ENCODE measurements around the gene CNOT9.

CNOT9 gene

DNA sequence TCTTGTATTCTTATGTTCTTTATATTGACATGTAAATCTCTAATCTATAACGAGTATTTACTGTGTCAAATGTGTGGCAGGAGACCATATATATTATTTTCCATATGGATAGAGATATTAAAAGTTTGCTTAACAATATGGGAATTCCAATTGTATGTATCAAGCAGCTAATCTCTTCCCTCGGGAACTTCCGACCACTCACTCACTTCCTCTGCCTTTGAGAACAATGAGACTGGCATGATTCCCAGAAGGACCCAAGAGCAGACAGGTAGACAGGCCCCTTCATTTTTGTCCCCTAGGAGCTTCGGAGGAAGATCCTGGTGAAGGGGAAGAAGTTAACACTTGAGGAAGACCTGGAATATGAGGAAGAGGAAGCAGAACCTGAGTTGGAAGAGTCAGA is 63.2 kb downstream of the CNOT9 start:
- in situ Hi-C loops (cut with HindIII; ENCODE audit: low pct_ligation_motif_present, low pct_unique_long_range_greater_than_20kb, low sequenced_read_pairs) = no loop called here
- DNase-seq = no peak

DNA sequence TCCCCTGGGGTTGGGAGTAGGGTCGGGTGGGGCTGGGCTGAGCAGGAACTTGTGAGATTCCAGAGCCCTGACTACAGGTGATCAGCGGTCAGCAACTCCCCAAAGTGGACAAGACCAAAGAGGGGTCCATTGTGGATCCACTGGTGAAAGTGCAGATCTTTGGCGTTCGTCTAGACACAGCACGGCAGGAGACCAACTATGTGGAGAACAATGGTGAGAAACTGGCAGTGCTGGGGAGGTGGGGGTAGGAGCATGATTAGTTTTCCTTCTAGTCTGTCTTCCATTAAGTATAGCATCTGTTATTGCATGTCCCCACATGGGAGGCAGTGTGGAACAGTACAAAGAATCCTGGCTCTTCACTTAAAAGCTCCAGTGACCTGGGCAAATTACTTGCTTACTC is 67.1 kb downstream of the CNOT9 start:
- DNase-seq = no peak
- in situ Hi-C loops (cut with HindIII; ENCODE audit: low pct_ligation_motif_present, low pct_unique_long_range_greater_than_20kb, low sequenced_read_pairs) = no loop called here

DNA sequence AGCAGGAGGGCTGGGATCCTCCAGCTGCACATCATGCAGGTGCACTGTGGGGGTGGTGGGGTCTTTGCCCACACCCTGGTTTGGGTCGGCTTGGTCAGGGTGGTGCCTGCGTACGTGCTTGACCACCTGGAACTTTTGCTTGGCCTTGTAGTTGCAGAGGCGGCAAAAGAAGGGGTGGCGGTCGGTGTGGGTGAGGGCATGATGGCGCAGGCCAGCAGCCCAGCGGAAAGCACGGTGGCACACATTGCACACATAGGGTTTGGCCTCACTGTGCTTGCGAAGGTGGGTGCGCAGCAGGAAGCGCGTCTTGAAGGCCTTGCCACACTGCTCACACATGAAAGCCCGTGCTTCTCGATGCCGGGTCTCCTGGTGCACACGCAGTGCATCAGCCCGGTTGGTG is 69.7 kb downstream of the CNOT9 start:
- DNase-seq = no peak
- in situ Hi-C loops (cut with HindIII; ENCODE audit: low pct_ligation_motif_present, low pct_unique_long_range_greater_than_20kb, low sequenced_read_pairs) = no loop called here

DNA sequence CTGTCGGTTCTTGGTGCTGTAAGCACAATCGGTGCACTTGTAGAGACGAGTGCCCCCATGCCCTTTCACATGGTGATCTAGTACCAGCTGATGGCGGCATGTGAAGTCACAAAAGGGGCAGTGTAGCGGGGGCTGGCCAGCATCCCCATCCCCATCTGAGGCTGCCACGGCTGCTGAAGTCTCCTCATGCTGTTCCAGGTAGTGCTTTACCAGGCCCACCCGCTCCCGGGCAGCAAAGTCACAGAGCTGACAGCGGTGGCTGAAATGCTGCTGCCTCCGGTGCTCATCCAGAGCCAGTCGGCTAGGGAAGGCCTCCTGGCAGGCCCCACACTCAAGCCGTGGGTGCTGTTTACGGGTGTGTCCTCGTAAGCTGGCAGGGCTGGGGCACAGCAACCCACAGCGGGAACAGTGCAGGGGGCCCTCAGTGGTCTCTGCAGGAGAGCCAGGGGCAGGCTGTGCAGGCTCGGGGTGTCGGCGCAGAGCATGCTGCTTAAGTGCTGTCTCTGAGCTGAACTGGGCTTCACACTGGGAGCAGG is 73.5 kb downstream of the CNOT9 start:
- in situ Hi-C loops (cut with HindIII; ENCODE audit: low pct_ligation_motif_present, low pct_unique_long_range_greater_than_20kb, low sequenced_read_pairs) = no loop called here
- DNase-seq = no peak

DNA sequence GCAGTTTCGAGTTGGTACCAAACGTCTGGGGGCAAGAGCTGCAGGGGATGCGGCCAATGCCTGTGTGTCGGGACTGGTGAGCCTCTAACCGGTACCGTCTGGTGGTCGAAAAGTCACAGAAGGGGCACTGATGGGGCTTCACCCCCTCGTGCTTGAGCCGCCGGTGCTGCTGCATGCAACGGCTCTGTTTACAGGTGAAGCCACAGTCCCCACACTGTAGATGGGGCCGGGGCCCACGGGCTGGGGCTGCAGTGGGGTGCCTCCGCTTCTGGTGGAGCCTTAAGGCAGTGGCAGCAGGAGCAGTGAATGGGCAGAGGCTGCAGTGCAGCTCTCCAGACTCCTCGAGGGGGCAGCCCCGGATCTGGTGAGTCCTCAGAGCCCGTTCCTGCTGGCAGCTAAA is 74.1 kb downstream of the CNOT9 start:
- in situ Hi-C loops (cut with HindIII; ENCODE audit: low pct_ligation_motif_present, low pct_unique_long_range_greater_than_20kb, low sequenced_read_pairs) = no loop called here
- DNase-seq = no peak

DNA sequence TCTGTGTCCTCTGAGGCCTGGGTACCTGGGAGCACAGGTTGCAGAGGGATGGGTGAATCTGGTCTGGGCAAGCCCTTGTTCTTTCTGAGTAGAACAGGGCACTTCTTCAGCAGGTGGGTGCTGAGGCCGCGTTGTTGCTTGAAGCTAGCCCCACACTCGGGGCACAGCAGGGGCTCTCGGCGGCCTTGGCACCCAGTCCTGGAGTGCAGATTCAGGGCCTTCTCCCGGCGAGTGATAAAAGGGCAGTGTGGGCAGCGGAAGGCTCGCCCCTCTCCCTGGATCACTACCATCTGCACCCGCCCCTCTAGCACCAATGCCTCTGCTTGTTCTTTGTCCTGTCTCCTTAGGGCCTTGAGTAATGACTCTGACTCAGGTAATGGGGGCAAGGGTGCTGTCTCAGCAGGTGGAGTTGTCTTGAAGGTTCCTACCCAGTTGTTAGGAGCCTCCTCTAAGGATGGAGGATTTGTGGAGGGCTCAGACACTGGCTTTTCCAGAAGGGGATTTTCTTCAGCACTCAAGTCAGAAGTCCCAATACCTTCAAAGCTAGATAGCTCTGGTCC is 75.2 kb downstream of the CNOT9 start:
- in situ Hi-C loops (cut with HindIII; ENCODE audit: low pct_ligation_motif_present, low pct_unique_long_range_greater_than_20kb, low sequenced_read_pairs) = no loop called here
- no peak for DNase-seq

DNA sequence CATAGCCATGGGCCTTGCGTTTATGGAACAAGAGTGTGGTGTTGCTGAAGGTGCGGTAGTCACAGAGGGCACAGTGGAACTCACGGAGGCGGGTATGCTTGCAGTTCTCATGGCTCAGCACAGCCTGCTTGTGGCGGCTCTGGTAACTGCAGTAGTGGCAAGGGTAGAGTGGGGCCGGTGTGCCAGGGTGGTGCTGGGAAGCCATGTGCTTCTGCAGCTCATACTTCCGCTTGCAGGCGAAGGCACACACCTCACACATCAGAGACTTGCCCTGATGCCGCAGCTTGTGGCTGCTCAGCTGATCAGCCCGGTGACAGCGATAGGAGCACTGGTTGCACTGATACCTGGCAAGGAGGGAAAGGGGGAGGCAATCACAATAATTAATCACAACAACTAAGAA is 76.1 kb downstream of the CNOT9 start:
- peak; percentile 71 for DNase-seq
- in situ Hi-C loops (cut with HindIII; ENCODE audit: low pct_ligation_motif_present, low pct_unique_long_range_greater_than_20kb, low sequenced_read_pairs) = no loop called here

DNA sequence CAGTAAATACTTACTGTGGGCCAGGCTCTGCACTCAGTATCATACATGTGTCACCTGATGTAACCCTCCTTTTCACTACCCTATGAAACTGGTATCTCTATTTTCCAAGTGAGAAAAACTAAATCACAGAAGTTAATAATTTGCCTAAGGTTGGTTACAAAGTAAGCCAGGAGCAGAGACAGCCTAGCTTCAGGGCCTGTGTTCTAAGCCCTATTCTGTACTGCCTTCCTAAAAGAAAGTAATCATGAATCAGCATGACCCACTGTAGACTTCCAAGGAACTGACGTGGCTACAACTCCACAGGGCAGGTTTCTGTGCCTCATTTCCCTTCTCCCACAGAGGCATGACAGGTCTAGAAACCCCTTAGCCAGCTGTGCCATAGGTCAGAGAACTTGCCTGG is 76.5 kb downstream of the CNOT9 start:
- DNase-seq = peak; percentile 96
- in situ Hi-C loops (cut with HindIII; ENCODE audit: low pct_ligation_motif_present, low pct_unique_long_range_greater_than_20kb, low sequenced_read_pairs) = no loop called here
